Kidney (tissue), 14 donors: ENCODE measurements around the gene VMO1. TPM values are rescaled to one million over a fixed set of nuclear protein-coding genes. Genes with fewer than 3 reads are reported as not detected.

Experiments used
- DNase-seq, 5 donors: peaks; one replicate each; pipeline ENCODE4 v3.0.0-alpha.2; 2013 to 2020
- FAIRE-seq: peaks from 2 replicates; lab custom pipeline; 2012; peaks lifted over from hg19 to GRCh38; lab: Jason Lieb, UNC
- H3K27ac ChIP-seq, 2 donors: one replicate each; pipeline ENCODE4 v1.7.0; 2013; ENCODE audit warnings: low read depth in 2 of 2, low read length in 2 of 2, inconsistent platforms in 1 of 2
- H3K27me3 ChIP-seq: one replicate; pipeline ENCODE4 v1.7.1; 2013; ENCODE audit warnings: low read length, inconsistent platforms; ENCODE audit not compliant: control insufficient read depth, insufficient read depth
- H3K36me3 ChIP-seq, 3 donors: one replicate each; pipeline versions ENCODE4 v1.7.0 to v1.7.1; 2013; ENCODE audit warnings: low read length in 3 of 3, control low read depth in 1 of 3, inconsistent platforms in 1 of 3; ENCODE audit not compliant: insufficient read depth in 3 of 3, control insufficient read depth in 2 of 3
- H3K4me1 ChIP-seq, 3 donors: one replicate each; pipeline versions ENCODE4 v1.7.0 to v1.7.1; 2013; ENCODE audit warnings: low read length in 3 of 3, inconsistent platforms in 1 of 3, low read depth in 1 of 3; ENCODE audit not compliant: control insufficient read depth in 2 of 3, insufficient read depth in 2 of 3
- H3K4me3 ChIP-seq, 3 donors: one replicate each; pipeline versions ENCODE4 v1.7.0 to v1.8.1; 2013; ENCODE audit warnings: low read length in 3 of 3, control low read depth in 1 of 3, inconsistent platforms in 1 of 3
- H3K9ac ChIP-seq, 3 donors: one replicate each; pipeline versions ENCODE4 v1.7.0 to v1.7.1; 2013; ENCODE audit warnings: low read length in 3 of 3, control low read depth in 1 of 3, inconsistent platforms in 1 of 3
- H3K9me3 ChIP-seq, 3 donors: one replicate each; pipeline versions ENCODE4 v1.7.0 to v1.7.1; 2013; ENCODE audit warnings: low read length in 3 of 3, control low read depth in 1 of 3, inconsistent platforms in 1 of 3; ENCODE audit not compliant: control insufficient read depth in 2 of 3, insufficient read depth in 1 of 3
- CTCF ChIP-seq: IDR thresholded peaks from 3 replicates; pipeline ENCODE4 v1.5.1; 2012; ENCODE audit warnings: mild to moderate bottlenecking, moderate library complexity, borderline replicate concordance; ENCODE audit not compliant: insufficient read depth; ENCODE audit errors: extremely low read depth
- intact Hi-C: fragments of 100-400 bp; cut with DNase I; formaldehyde crosslinking; loops from one replicate; pipeline ENCODE4 v1.11.1; 2022
- polyA plus RNA-seq: library from polyadenylated mRNA; stranded (reverse); fragments of 350-450 nt; fragmentation: Illumina TruSeq; extraction: RNeasy Lipid Tissue Mini Kit (QIAGEN cat#74804); gene quantifications from one replicate; pipeline ENCODE4 v1.2.3, GENCODE V29; 2014; ENCODE audit warnings: low read depth, low replicate concordance; ENCODE audit not compliant: insufficient read depth
- total RNA-seq: library from RNA; stranded (reverse); fragmentation: NEBNext Ultra II Directional; extraction: Animal tissue kit (Norgen Biotek cat#: 25700); gene quantifications from one replicate; pipeline ENCODE4 v1.2.1, GENCODE V29; 2021
- donor health status: control.
- donor health status: control.
- donor health status: control.
- donor health status: control.
- donor health status: control.
- donor health status: DM: yes; HTN: yes; CAD: no.
- donor health status: Normal renal cell carcinoma (clear cell type).

Gene VMO1
- total and polyA plus RNA-seq, 2 donors from 2014 or later: 2.5 to 3.0 TPM

GRCh38 chr17:4768298-4768697 is 17.9 kb downstream of the VMO1 start:
- intact Hi-C loops: no loop called here
- Histone ChIP-seq H3K9ac (no peak overlapping the region), H3K4me3 (no peak overlapping the region), H3K27me3 (no peaks in the 10 kb centered on the region), H3K4me1 (no peaks in the 10 kb centered on the region), H3K9me3 (no peaks in the 10 kb centered on the region), H3K27ac (no peak overlapping the region), H3K36me3 (no peaks in the 10 kb centered on the region)
- DNase-seq: peak in 1 of 5 donors; percentile 17
- TF ChIP-seq CTCF: no peak
- no peak for FAIRE-seq

GRCh38 chr17:4766723-4767122 is 19.4 kb downstream of the VMO1 start:
- Histone ChIP-seq H3K4me1 (no peaks in the 10 kb centered on the region), H3K27ac (no peak overlapping the region), H3K9me3 (no peaks in the 10 kb centered on the region), H3K27me3 (no peaks in the 10 kb centered on the region), H3K4me3 (no peak overlapping the region), H3K9ac (no peak overlapping the region), H3K36me3 (no peaks in the 10 kb centered on the region)
- no peak for TF ChIP-seq CTCF
- intact Hi-C loops: no loop called here
- DNase-seq: peak in 1 of 5 donors; percentile 2
- FAIRE-seq: no peak

- Histone ChIP-seq H3K9ac (no peak overlapping the region), H3K36me3 (no peaks in the 10 kb centered on the region), H3K27ac (no peak overlapping the region), H3K4me3 (no peak overlapping the region), H3K4me1 (no peaks in the 10 kb centered on the region), H3K27me3 (no peaks in the 10 kb centered on the region), H3K9me3 (no peaks in the 10 kb centered on the region)
- intact Hi-C loops: no loop called here
- DNase-seq (peak in 1 of 5 donors; percentile 5), FAIRE-seq (no peak)
- TF ChIP-seq CTCF: no peak
Observed at GRCh38 chr17:4766201-4766600, 20.0 kb downstream of the VMO1 start.

- intact Hi-C loops: no loop called here
- TF ChIP-seq CTCF: no peak
Observed at GRCh38 chr17:4764595-4764994, 21.6 kb downstream of the VMO1 start.

More at GRCh38 chr17:4764595-4764994, 21.6 kb downstream of the VMO1 start:
- Histone ChIP-seq H3K27me3 (no peaks in the 10 kb centered on the region), H3K36me3 (no peaks in the 10 kb centered on the region), H3K9ac (no peak overlapping the region), H3K4me1 (no peaks in the 10 kb centered on the region), H3K4me3 (no peak overlapping the region), H3K9me3 (no peaks in the 10 kb centered on the region), H3K27ac (no peak overlapping the region)
- FAIRE-seq (no peak), DNase-seq (no peak)
